ENCODE results near the gene CCDC134.

CCDC134 gene

DNA sequence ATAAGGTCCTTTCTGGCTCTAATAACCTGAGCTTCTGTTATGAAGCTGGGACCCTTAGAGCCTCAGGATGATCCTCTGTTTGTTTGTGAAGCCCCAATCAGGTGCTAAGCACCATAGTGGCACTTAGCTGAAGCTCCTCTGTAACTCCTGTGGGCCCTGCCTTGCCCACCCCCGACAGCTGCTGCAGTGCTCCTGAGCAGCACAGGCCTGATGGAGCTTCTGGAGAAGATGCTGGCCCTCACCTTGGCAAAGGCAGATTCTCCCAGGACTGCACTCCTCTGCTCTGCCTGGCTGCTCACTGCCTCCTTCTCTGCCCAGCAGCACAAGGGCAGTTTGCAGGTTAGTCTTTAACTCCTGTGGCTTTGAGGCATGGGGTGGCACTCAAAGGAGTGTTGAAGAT, 19.0 kb upstream of the CCDC134 start:
- H3K27ac ChIP-seq: peak overlapping the region in 18 of 21 experiments; percentile 25 to 95 (median 71)

GRCh38 chr22:41782316-41782715, 18.2 kb upstream of the CCDC134 start:
- Histone ChIP-seq H3K4me3 (peak overlapping the region in 5 of 7 experiments; percentile 10 to 39 (median 20)), H3K27ac (peak overlapping the region in 8 of 21 experiments; percentile 25 to 95 (median 80))

More for the DNA sequence above, 19.0 kb upstream of the CCDC134 start:
- H3K4me3 ChIP-seq: peak overlapping the region in 6 of 7 experiments; percentile 10 to 39 (median 20)

- Histone ChIP-seq H3K27ac (peak overlapping the region in 3 of 21 experiments; percentile 57 to 95 (median 90)), H3K4me3 (peak overlapping the region in 2 of 7 experiments; percentile 12 to 39)
Measured at GRCh38 chr22:41782751-41783150, 17.7 kb upstream of the CCDC134 start.

- Histone ChIP-seq H3K4me3 (no peak overlapping the region), H3K27ac (no peak overlapping the region)
Measured at GRCh38 chr22:41787331-41787730, 13.1 kb upstream of the CCDC134 start.

GRCh38 chr22:41793871-41794270, 6.6 kb upstream of the CCDC134 start:
- Histone ChIP-seq H3K27ac (no peak overlapping the region), H3K4me3 (no peak overlapping the region)

GRCh38 chr22:41798736-41799135, 1.7 kb upstream of the CCDC134 start:
- Histone ChIP-seq H3K4me3 (no peak overlapping the region), H3K27ac (peak overlapping the region in 2 of 21 experiments; percentile 83 to 87)

DNA sequence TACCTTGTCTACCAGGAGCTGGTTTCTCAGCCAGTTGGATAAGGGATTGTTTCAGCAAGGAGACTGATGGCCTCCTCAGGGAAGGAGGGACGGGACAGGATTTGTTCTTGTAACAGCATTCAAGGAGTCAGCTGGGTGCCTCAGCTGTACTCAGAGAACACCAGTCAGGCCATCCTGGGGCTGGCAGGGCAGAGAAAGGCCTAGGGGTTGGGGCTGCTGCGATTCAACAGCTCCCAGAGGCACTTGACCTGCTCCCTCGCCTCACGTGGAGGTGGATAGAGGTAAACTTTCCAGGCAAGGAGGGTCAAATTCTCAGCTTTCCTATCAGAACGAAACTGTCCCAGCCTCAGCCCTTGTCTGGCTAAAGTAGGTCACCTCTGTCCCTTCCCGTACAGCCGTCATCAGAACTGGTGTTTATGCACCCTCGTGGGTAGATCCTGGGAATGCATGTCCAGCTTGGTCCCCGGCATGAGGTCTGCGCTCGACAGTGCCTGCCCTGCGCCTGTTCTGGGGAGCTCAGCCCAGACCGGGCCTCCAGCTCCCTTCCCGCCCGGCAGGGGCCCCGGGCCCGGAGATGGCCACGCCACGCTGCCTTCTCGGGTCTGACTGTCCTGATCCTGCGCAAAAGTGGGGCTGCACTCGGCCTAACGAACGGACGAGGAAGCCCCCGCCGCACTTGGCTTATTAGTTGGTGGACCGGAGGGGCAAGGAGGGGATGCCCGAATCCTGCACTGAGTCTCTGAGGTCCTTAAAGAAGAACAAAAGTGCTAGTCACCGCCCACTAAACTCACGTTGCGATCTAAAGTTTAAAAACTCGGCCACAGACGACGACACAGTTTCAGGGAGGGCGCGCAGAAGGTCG, 762 bp upstream of the CCDC134 start:
- peak overlapping the region; percentile 59 to 92 (median 71) for H3K4me3 ChIP-seq
- H3K27ac ChIP-seq: peak overlapping the region; percentile 57 to 92 (median 87)

DNA sequence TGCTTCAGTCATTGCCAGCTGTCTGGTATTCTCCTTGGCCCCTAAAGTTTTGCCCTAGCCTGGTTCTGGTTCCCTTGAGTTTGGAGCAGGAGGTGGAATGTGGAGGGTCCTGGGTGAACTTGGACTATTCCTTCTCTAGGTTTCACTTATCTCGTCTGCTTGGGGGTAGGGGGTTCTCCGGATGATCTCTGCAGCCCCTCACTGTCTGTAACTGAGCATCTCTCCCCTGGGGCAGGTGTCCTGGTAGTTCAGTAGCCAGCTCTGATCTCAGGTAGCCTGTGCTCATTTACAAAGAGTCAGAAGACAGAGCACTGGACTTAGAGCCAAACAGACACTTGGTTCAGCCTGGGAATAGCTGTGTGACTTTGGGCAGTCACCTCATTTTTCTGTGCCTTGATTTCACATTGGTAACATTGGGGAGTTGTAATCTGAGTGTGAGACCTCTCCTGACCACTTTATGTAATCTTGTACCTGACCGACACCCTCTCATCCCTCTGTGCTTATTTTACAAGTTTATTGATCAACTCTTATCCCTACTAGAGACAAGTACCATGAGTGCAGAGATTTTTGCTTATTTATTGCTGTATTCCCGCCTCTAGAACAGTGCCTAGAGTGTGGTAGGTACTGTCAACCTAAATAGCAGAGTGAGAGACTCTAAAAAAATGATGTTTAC, 804 bp downstream of the CCDC134 start:
- Histone ChIP-seq H3K4me3 (peak overlapping the region; percentile 59 to 92 (median 71)), H3K27ac (peak overlapping the region in 20 of 21 experiments; percentile 70 to 92 (median 87))

- Histone ChIP-seq H3K4me3 (peak overlapping the region in 1 of 7 experiments; percentile 69), H3K27ac (peak overlapping the region in 2 of 21 experiments; percentile 83 to 87)
Measured at GRCh38 chr22:41801886-41802285, 1.4 kb downstream of the CCDC134 start.

- H3K27ac ChIP-seq: no peak overlapping the region
Measured at GRCh38 chr22:41805639-41806038, 5.2 kb downstream of the CCDC134 start.

GRCh38 chr22:41808400-41808799, 7.9 kb downstream of the CCDC134 start:
- H3K4me3 ChIP-seq: no peak overlapping the region
- H3K27ac ChIP-seq: no peak overlapping the region

More at GRCh38 chr22:41805639-41806038, 5.2 kb downstream of the CCDC134 start:
- H3K4me3 ChIP-seq: no peak overlapping the region

GRCh38 chr22:41810022-41810421, 9.5 kb downstream of the CCDC134 start:
- no peak overlapping the region for H3K27ac ChIP-seq
- H3K4me3 ChIP-seq: no peak overlapping the region

DNA sequence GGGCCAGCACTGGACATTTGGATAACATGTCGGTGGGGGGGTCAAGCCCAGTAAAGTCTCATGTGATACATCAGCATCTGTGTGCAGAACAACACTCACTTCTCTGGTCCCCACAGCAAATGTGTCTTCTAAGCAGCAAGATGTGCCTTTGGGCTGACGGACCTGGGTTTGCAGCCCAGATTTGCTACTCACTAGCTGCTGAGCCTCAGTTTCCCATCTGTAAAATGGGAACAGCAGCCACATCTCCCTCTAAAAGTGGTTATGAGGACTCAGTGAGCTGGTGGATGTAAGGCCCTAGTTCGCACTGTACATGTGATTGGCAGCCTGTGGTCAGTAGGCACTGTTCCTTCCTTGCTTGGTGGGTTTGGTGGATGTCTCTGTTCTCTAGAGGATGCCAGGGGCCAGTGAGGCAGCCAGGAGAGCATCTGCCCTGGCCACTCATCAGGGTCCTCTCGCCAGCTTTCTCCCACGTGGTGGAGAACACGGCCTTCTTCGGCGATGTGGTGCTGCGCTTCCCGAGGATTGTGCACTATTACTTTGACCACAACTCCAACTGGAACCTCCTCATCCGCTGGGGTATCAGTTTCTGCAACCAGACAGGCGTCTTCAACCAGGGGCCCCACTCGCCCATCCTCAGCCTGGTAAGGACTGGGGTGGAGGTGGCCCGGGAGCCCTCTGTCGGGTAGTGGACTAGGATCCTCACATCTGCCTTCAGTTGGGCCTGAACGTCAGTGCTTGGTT, 12.5 kb downstream of the CCDC134 start:
- no peak overlapping the region for H3K27ac ChIP-seq
- H3K4me3 ChIP-seq: no peak overlapping the region

DNA sequence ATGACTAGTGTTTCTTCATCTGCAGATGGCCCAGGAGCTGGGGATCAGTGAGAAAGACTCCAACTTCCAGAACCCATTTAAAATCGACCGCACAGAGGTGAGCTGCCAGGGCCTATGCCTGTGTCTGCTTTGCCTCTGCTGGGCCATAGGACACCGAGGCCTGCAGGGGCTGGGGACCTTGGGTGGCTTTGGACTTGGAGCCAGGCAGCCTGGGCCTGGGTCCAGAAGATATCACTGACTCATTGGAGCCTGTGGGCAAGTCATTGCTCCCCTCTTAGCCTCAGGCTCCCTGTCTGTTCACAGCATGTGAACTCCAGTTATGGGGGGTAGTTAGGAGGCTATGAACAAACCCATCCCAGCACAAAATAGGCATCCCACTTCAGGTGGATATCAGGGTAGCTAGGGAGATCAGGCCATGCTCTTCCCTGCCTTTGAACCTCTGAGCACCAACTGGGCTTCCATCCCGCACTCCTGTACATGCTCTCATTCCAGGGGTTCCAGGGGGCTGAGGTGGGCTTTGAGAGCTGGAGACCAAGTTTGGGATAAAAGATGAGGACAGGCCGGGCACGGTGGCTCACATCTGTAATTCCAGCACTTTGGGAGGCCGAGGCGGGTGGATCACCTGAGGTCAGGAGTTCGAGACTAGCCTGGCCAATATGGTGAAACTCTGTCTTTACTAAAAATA, 13.4 kb downstream of the CCDC134 start:
- Histone ChIP-seq H3K27ac (no peak overlapping the region), H3K4me3 (no peak overlapping the region)

DNA sequence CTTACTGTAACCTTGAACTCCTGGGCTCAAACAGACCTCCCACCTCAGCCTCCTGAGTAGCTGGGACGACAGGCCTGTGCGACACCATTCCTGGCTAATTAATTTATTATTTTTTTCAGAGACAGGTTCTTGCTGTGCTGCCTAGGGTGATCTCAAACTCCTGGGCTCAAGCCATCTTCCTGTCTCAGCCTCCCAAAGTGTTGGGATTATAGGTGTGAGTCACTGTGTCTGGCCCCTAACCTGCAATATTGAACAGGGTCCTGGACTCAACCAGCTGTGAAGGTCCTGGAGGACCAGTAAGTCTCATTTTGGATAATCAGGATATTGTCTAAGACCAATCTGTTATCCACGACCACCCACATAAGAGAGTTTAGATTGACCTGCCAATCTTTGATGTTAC, 15.2 kb downstream of the CCDC134 start:
- H3K27ac ChIP-seq: no peak overlapping the region
- no peak overlapping the region for H3K4me3 ChIP-seq

- Histone ChIP-seq H3K4me3 (no peak overlapping the region), H3K27ac (no peak overlapping the region)
Measured at GRCh38 chr22:41816241-41816640, 15.8 kb downstream of the CCDC134 start.

- no peak overlapping the region for H3K27ac ChIP-seq
Measured at GRCh38 chr22:41816871-41817270, 16.4 kb downstream of the CCDC134 start.

GRCh38 chr22:41818011-41818410, 17.5 kb downstream of the CCDC134 start:
- Histone ChIP-seq H3K27ac (no peak overlapping the region), H3K4me3 (no peak overlapping the region)

More at GRCh38 chr22:41816871-41817270, 16.4 kb downstream of the CCDC134 start:
- H3K4me3 ChIP-seq: no peak overlapping the region

- no peak overlapping the region for H3K27ac ChIP-seq
- no peak overlapping the region for H3K4me3 ChIP-seq
Measured at GRCh38 chr22:41818596-41818995, 18.1 kb downstream of the CCDC134 start.
